ENCODE data around the gene CALHM1.

The CALHM1 gene

GRCh38 chr10:103454026-103454425 is 4.7 kb downstream of the CALHM1 start:
- no peak for DNase-seq

GRCh38 chr10:103452506-103453230 is 6.0 kb downstream of the CALHM1 start:
- no peak for DNase-seq

- DNase-seq = peak; percentile 76
Observed at GRCh38 chr10:103451831-103452505, 6.7 kb downstream of the CALHM1 start, which contains the start of gene CALHM2. CALHM2 (minus strand) TSS chr10:103452370; CDS start chr10:103449941, 2,429 bp downstream.

- peak; percentile 58 for DNase-seq
Observed at GRCh38 chr10:103451091-103451813, 7.4 kb downstream of the CALHM1 start.

- no peak for DNase-seq
Observed at GRCh38 chr10:103450201-103450695, 8.5 kb downstream of the CALHM1 start.

- no peak for DNase-seq
Observed at GRCh38 chr10:103449208-103450144, 9.2 kb downstream of the CALHM1 start.

GRCh38 chr10:103448746-103449145 is 10.0 kb downstream of the CALHM1 start:
- no peak for DNase-seq

- no peak for DNase-seq
Observed at GRCh38 chr10:103447187-103447586, 11.5 kb downstream of the CALHM1 start.

GRCh38 chr10:103445767-103446567 is 12.7 kb downstream of the CALHM1 start:
- no peak for DNase-seq

- no peak for DNase-seq
Observed at GRCh38 chr10:103445366-103445765, 13.3 kb downstream of the CALHM1 start.

- no peak for DNase-seq
Observed at GRCh38 chr10:103444478-103444877, 14.2 kb downstream of the CALHM1 start.

GRCh38 chr10:103443475-103444185 is 15.1 kb downstream of the CALHM1 start:
- DNase-seq = no peak

- no peak for DNase-seq
Observed at GRCh38 chr10:103442031-103442461, 16.7 kb downstream of the CALHM1 start.

- DNase-seq = no peak
Observed at GRCh38 chr10:103441611-103442010, 17.1 kb downstream of the CALHM1 start.

GRCh38 chr10:103441206-103441605 is 17.5 kb downstream of the CALHM1 start:
- DNase-seq = no peak

GRCh38 chr10:103440416-103440815 is 18.3 kb downstream of the CALHM1 start:
- DNase-seq = no peak

GRCh38 chr10:103439776-103440175 is 18.9 kb downstream of the CALHM1 start:
- DNase-seq = no peak

- no peak for DNase-seq
Observed at GRCh38 chr10:103433858-103434257, 24.8 kb downstream of the CALHM1 start.

- DNase-seq = no peak
Observed at GRCh38 chr10:103431902-103432301, 26.8 kb downstream of the CALHM1 start.

- DNase-seq = no peak
Observed at GRCh38 chr10:103429647-103430046, 29.1 kb downstream of the CALHM1 start.

Data from activated CD4-positive, alpha-beta T cell treated with anti-CD3 and anti-CD28 coated beads for 48 hours (primary cell).